Left lung (tissue), 10 donors: ENCODE results near the gene YIF1A. TPM values are rescaled to one million over a fixed set of nuclear protein-coding genes. Genes with fewer than 3 reads are reported as not detected.

Experiments used
- ATAC-seq: fragments of 200-7000 bp; cut with Tn5 transposase; one replicate; pipeline ENCODE4 v1.9.1; 2020; ENCODE audit warnings: moderate library complexity
- DNase-seq, 4 donors: peaks; one replicate each; pipeline ENCODE4 v3.0.0-alpha.2; 2013 to 2020
- H3K27ac ChIP-seq, 2 donors: fragments of 200-600 bp; sonication (generic) in 1 of 2; one replicate each; pipeline versions ENCODE4 v1.5.0 to v1.8.0; 2020 to 2021
- H3K27me3 ChIP-seq, 2 donors: fragments of 200-600 bp; sonication (generic) in 1 of 2; one replicate each; pipeline versions ENCODE4 v1.5.0 to v1.8.0; 2020 to 2021
- H3K36me3 ChIP-seq, 2 donors: fragments of 200-600 bp; sonication (generic) in 1 of 2; one replicate each; pipeline versions ENCODE4 v1.5.0 to v1.8.0; 2020 to 2021
- H3K4me1 ChIP-seq, 2 donors: fragments of 200-600 bp; one replicate each; pipeline ENCODE4 v1.8.0; 2021
- H3K4me3 ChIP-seq, 2 donors: fragments of 200-600 bp; sonication (generic) in 1 of 2; one replicate each; pipeline versions ENCODE4 v1.5.0 to v1.8.0; 2020 to 2021; ENCODE audit warnings: mild to moderate bottlenecking in 1 of 2
- H3K9me3 ChIP-seq, 2 donors: fragments of 200-600 bp; sonication (generic) in 1 of 2; one replicate each; pipeline versions ENCODE4 v1.5.0 to v1.8.0; 2020 to 2021
- CTCF ChIP-seq, 2 donors: fragments of 200-600 bp; sonication (generic) in 1 of 2; IDR thresholded peaks; one replicate each; pipeline versions ENCODE4 v1.5.0 to v1.8.0; 2021; ENCODE audit warnings: antibody characterized with exemption in 2 of 2
- intact Hi-C, 2 donors: fragments of 100-400 bp; cut with DNase I; formaldehyde crosslinking; loops; one replicate each; pipeline versions ENCODE4 v1.11.2 to v1.14.2; 2022
- polyA plus RNA-seq, 6 donors: library from polyadenylated mRNA; unstranded; fragments of 120-200 nt; gene quantifications; one replicate each; pipeline ENCODE4 v1.2.1, GENCODE V29; 2013; ENCODE audit not compliant: insufficient read length in 6 of 6
- total RNA-seq, 2 donors: library from RNA; stranded (reverse); fragmentation: NEBNext Ultra II Directional; extraction: Animal tissue kit (Norgen Biotek cat#: 25700); gene quantifications; one replicate each; pipeline ENCODE4 v1.2.1, GENCODE V29; 2021
- donor health status: DM: no; HTN: yes; CAD: no.
- donor health status: DM: no; HTN: no; CAD: no.

The YIF1A gene
- total and polyA plus RNA-seq, 8 donors, result 32.9 to 118 (median 45.9) TPM

- Histone ChIP-seq H3K9me3 (no peaks in the 10 kb centered on the region), H3K4me1 (peaks cover 3 to 31% of the 10 kb centered on the region in 2 donors), H3K4me3 (no peak overlapping the region), H3K27ac (no peak overlapping the region), H3K36me3 (peaks cover 0 to 31% of the 10 kb centered on the region in 2 donors), H3K27me3 (peaks cover 0 to 14% of the 10 kb centered on the region in 2 donors)
- no peak for ATAC-seq
- intact Hi-C loops, result no loop called here
- DNase-seq, result no peak
- TF ChIP-seq CTCF (IDR thresholded peaks at IDR 0.05), result no peak
These were observed 7.9 kb downstream of the YIF1A start for GRCh38 chr11:66281001-66281400.

GRCh38 chr11:66280428-66280827 lies 8.5 kb downstream of the YIF1A start:
- no peaks in the 10 kb centered on the region for H3K9me3 ChIP-seq
- TF ChIP-seq CTCF (IDR thresholded peaks at IDR 0.05), result no peak
- intact Hi-C loops, result no loop called here
- H3K27me3 ChIP-seq, result peaks cover 0 to 14% of the 10 kb centered on the region in 2 donors
- H3K4me1 ChIP-seq, result peaks cover 3 to 31% of the 10 kb centered on the region in 2 donors
- no peak overlapping the region for H3K4me3 ChIP-seq
- ATAC-seq (no peak), DNase-seq (no peak)
- H3K27ac ChIP-seq, result no peak overlapping the region
- H3K36me3 ChIP-seq, result peaks cover 0 to 37% of the 10 kb centered on the region in 2 donors

GRCh38 chr11:66279092-66279734 lies 9.7 kb downstream of the YIF1A start:
- Histone ChIP-seq H3K9me3 (no peaks in the 10 kb centered on the region), H3K4me1 (peaks cover 3 to 31% of the 10 kb centered on the region in 2 donors), H3K27ac (no peak overlapping the region), H3K27me3 (peaks cover 0 to 14% of the 10 kb centered on the region in 2 donors), H3K4me3 (no peak overlapping the region), H3K36me3 (peaks cover 0 to 37% of the 10 kb centered on the region in 2 donors)
- intact Hi-C loops, result no loop called here
- DNase-seq (no peak), ATAC-seq (no peak)
- TF ChIP-seq CTCF (IDR thresholded peaks at IDR 0.05), result no peak

GRCh38 chr11:66278363-66279091 lies 10.4 kb downstream of the YIF1A start:
- Histone ChIP-seq H3K27me3 (peaks cover 0 to 14% of the 10 kb centered on the region in 2 donors), H3K4me1 (peaks cover 3 to 31% of the 10 kb centered on the region in 2 donors), H3K27ac (no peak overlapping the region), H3K36me3 (peaks cover 0 to 37% of the 10 kb centered on the region in 2 donors), H3K9me3 (no peaks in the 10 kb centered on the region), H3K4me3 (no peak overlapping the region)
- DNase-seq (no peak), ATAC-seq (no peak)
- intact Hi-C loops, result no loop called here
- no peak for TF ChIP-seq CTCF (IDR thresholded peaks at IDR 0.05)
